A549 (cell line): ENCODE results near the gene CNTN1. TPM values are rescaled to one million over a fixed set of nuclear protein-coding genes. Genes with fewer than 3 reads are reported as not detected.

ENCODE experiments used
- ATAC-seq, 2 experiments: fragments of 200-7000 bp in 1 of 2; fragments of >200 bp in 1 of 2; cut with Nextera tagmentation in 1 of 2; cut with Tn5 transposase in 1 of 2; 3 replicates each; pipeline versions ENCODE4 v1.8.0 to v1.9.1; 2018 to 2020; ENCODE audit warnings: mild to moderate bottlenecking in 1 of 2, moderate library complexity in 1 of 2
- CTCF ChIA-PET: fragments of 300-600 bp; sonication (Branson Sonifier 250); formaldehyde crosslinking; extraction: SDS; loops from one replicate; lab custom pipeline; 2021; ENCODE audit warnings: antibody characterized with exemption, inconsistent platforms; lab: Yijun Ruan, JAX
- POLR2A ChIA-PET: fragments of 350-600 bp; formaldehyde crosslinking; extraction: SDS; loops from one replicate; lab custom pipeline; 2021; ENCODE audit warnings: antibody characterized with exemption, inconsistent platforms; lab: Yijun Ruan, JAX
- DNase-seq, 2 experiments: peaks; one replicate each; pipeline versions ENCODE4 v3.0.0 to v3.0.0-alpha.2; 2011 to 2016; ENCODE audit warnings: low read depth in 1 of 2, low spot score in 1 of 2
- FAIRE-seq: peaks from 2 replicates; lab custom pipeline; 2011; peaks lifted over from hg19 to GRCh38; lab: Jason Lieb, UNC
- H3K27ac ChIP-seq, 2 experiments: fragments of >200 bp; sonication (Bioruptor Twin); formaldehyde crosslinking; 3 replicates each; pipeline ENCODE4 v1.5.1; 2016 to 2017
- H3K4me1 ChIP-seq: fragments of >200 bp; sonication (Bioruptor Twin); formaldehyde crosslinking; 3 replicates; pipeline ENCODE4 v1.6.1; 2016
- H3K4me2 ChIP-seq: fragments of >200 bp; sonication (Bioruptor Twin); formaldehyde crosslinking; 3 replicates; pipeline ENCODE4 v1.6.1; 2016
- H3K4me3 ChIP-seq: fragments of >200 bp; sonication (Bioruptor Twin); formaldehyde crosslinking; 3 replicates; pipeline ENCODE4 v1.5.1; 2016
- H3K9me3 ChIP-seq: fragments of >200 bp; sonication (Bioruptor Twin); formaldehyde crosslinking; 3 replicates; pipeline ENCODE4 v1.6.1; 2016
- ATOH8 ChIP-seq: fragments of 250-450 bp; sonication (Bioruptor Pico); IDR thresholded peaks from 2 replicates; pipeline ENCODE4 v1.5.0; 2020; ENCODE audit warnings: low read depth, mild to moderate bottlenecking, moderate library complexity
- CHD4 ChIP-seq: fragments of 200-600 bp; sonication (generic); IDR thresholded peaks from 2 replicates; pipeline ENCODE4 v1.6.1; 2016; ENCODE audit warnings: antibody characterized with exemption, mild to moderate bottlenecking, borderline replicate concordance
- E2F6 ChIP-seq: IDR thresholded peaks from 2 replicates; pipeline ENCODE4 v1.6.1; 2012; ENCODE audit warnings: low read depth, borderline replicate concordance
- EHF ChIP-seq: fragments of 250-450 bp; sonication (Bioruptor Pico); IDR thresholded peaks from 2 replicates; pipeline ENCODE4 v1.5.0; 2020; ENCODE audit warnings: mild to moderate bottlenecking
- EHMT2 ChIP-seq: fragments of 200-600 bp; sonication (generic); IDR thresholded peaks from 2 replicates; pipeline ENCODE4 v1.6.1; 2016; ENCODE audit warnings: antibody characterized with exemption, low read depth, mild to moderate bottlenecking, moderate library complexity
- FOXS1 ChIP-seq: fragments of 250-450 bp; sonication (Bioruptor Pico); IDR thresholded peaks from 2 replicates; pipeline ENCODE4 v1.5.0; 2020; ENCODE audit warnings: mild to moderate bottlenecking, moderate library complexity
- GATA3 ChIP-seq: IDR thresholded peaks from 2 replicates; pipeline ENCODE4 v1.6.1; 2012; ENCODE audit warnings: borderline replicate concordance
- HDAC2 ChIP-seq: fragments of 200-600 bp; sonication (generic); IDR thresholded peaks from 2 replicates; pipeline ENCODE4 v1.6.1; 2016
- HES2 ChIP-seq: fragments of >200 bp; sonication (Bioruptor Twin); formaldehyde crosslinking; IDR thresholded peaks from 2 replicates; pipeline ENCODE4 v1.6.1; 2016
- HMGXB4 ChIP-seq: fragments of 250-450 bp; sonication (Bioruptor Pico); IDR thresholded peaks from 2 replicates; pipeline ENCODE4 v1.5.0; 2021; ENCODE audit warnings: mild to moderate bottlenecking, moderate library complexity, borderline replicate concordance
- JUNB ChIP-seq: fragments of >200 bp; sonication (Bioruptor Twin); formaldehyde crosslinking; IDR thresholded peaks from 2 replicates; pipeline ENCODE4 v1.6.1; 2016
- MAFK ChIP-seq: fragments of 450-650 bp; IDR thresholded peaks from 2 replicates; pipeline ENCODE4 v1.6.1; 2014; ENCODE audit not compliant: partially characterized antibody
- MAZ ChIP-seq: fragments of 150-350 bp; IDR thresholded peaks from 2 replicates; pipeline ENCODE4 v1.6.1; 2014; ENCODE audit warnings: antibody characterized with exemption, low read depth, low read length, borderline replicate concordance
- NPAS2 ChIP-seq: fragments of 250-450 bp; sonication (Bioruptor Pico); IDR thresholded peaks from 2 replicates; pipeline ENCODE4 v1.8.0; 2022; ENCODE audit warnings: mild to moderate bottlenecking, moderate library complexity, borderline replicate concordance
- NR3C1 ChIP-seq: fragments of >200 bp; sonication (Bioruptor Twin); formaldehyde crosslinking; IDR thresholded peaks from 3 replicates; pipeline ENCODE4 v1.6.1; 2017
- POLR2AphosphoS2 ChIP-seq: conservative IDR thresholded peaks from 2 replicates; pipeline ENCODE4 v1.6.1; 2012; ENCODE audit warnings: low read length, improper control_type of control experiment, inconsistent platforms
- RAD21 ChIP-seq, 2 experiments: fragments of >200 bp in 1 of 2; sonication (Bioruptor Twin) in 1 of 2; formaldehyde crosslinking in 1 of 2; IDR thresholded peaks in 1 of 2; conservative IDR thresholded peaks in 1 of 2; 2 replicates in 1 of 2; 3 replicates in 1 of 2; pipeline ENCODE4 v1.6.1; 2012 to 2018; ENCODE audit warnings: inconsistent platforms in 1 of 2
- SMC3 ChIP-seq: fragments of >200 bp; sonication (Bioruptor Twin); formaldehyde crosslinking; IDR thresholded peaks from 3 replicates; pipeline ENCODE4 v1.6.1; 2018; ENCODE audit warnings: inconsistent platforms
- USF2 ChIP-seq: fragments of 450-650 bp; IDR thresholded peaks from 2 replicates; pipeline ENCODE4 v1.6.1; 2014; ENCODE audit warnings: antibody characterized with exemption
- ZNF302 ChIP-seq: fragments of 250-450 bp; sonication (Bioruptor Pico); IDR thresholded peaks from 2 replicates; pipeline ENCODE4 v1.9.0; 2021; ENCODE audit warnings: inconsistent platforms, mild to moderate bottlenecking, moderate library complexity
- WGBS: methylation state at CpG from one replicate; pipeline ENCODE4 v1.1.6; 2017; ENCODE audit errors: missing lambda C conversion rate; 5-methylcytosine and 5-hydroxymethylcytosine counted together
- polyA plus RNA-seq, 4 experiments: library from polyadenylated mRNA; depleted of rRNA in 3 of 4; stranded (reverse); fragments of >200 nt; fragmentation: RNase III in 1 of 4; extraction: RNeasy Plus Mini Kit Qiagen cat#74134 plus additional on column Dnase treatment in 1 of 4; gene quantifications; 2 replicates in 3 of 4; 3 replicates in 1 of 4; pipeline ENCODE4 v1.2.3, GENCODE V29; 2011 to 2017

CNTN1 gene
- polyA plus RNA-seq, 2 of the 4 experiments (the other 2 are of a cell fraction): 69.7 to 175 TPM

GRCh38 chr12:40802656-40803055 lies 110.4 kb downstream of the CNTN1 start:
- peak overlapping the region; percentile 40 for H3K4me2 ChIP-seq
- FAIRE-seq: no peak
- H3K27ac ChIP-seq: 0 out of 6 replicates have a peak overlapping the region, but pooled peaks of 1 of the 2 experiments have one; percentile 9
- TF ChIP-seq GATA3 (peak; percentile 50; the same call in 1 of the 2 replicates), POLR2AphosphoS2 (no peak)
- H3K9me3 ChIP-seq: no peaks in the 10 kb centered on the region
- WGBS: 35% methylated on average over 1 of the region's 1 CpG
- H3K4me1 ChIP-seq: peaks cover 25% of the 10 kb centered on the region
- peak in 1 of 2 experiments; percentile 34 for DNase-seq
- ChIA-PET POLR2A (no interaction called here), CTCF (no interaction called here)
- no peak for ATAC-seq
- H3K4me3 ChIP-seq: no peak overlapping the region

GRCh38 chr12:40819436-40820108 lies 127.3 kb downstream of the CNTN1 start:
- H3K4me1 ChIP-seq: peaks cover 23% of the 10 kb centered on the region; the same call in 2 of the 3 replicates
- peaks cover 8% of the 10 kb centered on the region; the same call in 2 of the 3 replicates for H3K9me3 ChIP-seq
- TF ChIP-seq SMC3 (no peak), NPAS2 (CRISPR knock-in tag) (no peak), USF2 (no peak), EHF (CRISPR knock-in tag) (no peak), MAZ (no peak)
- 77% methylated on average over 11 of the region's 12 CpGs for WGBS
- peak in 1 of 2 experiments; percentile 27; a peak in 2 of 6 replicates for ATAC-seq
- peak overlapping the region; percentile 26; the same call in 1 of the 3 replicates for H3K4me2 ChIP-seq
- peak in 1 of 2 experiments; percentile 38 for DNase-seq
- peak overlapping the region in 1 of 2 experiments; percentile 24; a peak in 1 of 6 replicates for H3K27ac ChIP-seq
- FAIRE-seq: no peak
- POLR2A ChIA-PET: no interaction called here
- H3K4me3 ChIP-seq: no peak overlapping the region
- CTCF ChIA-PET: interaction anchor here (1.1 kb wide), 1 partner anchor 1204 kb away, joined by 3 read pairs; no protein-coding TSS in a partner anchor

GRCh38 chr12:40820794-40821484 lies 128.7 kb downstream of the CNTN1 start:
- Histone ChIP-seq H3K9me3 (peaks cover 8% of the 10 kb centered on the region; the same call in 2 of the 3 replicates), H3K27ac (no peak overlapping the region), H3K4me2 (0 out of 3 replicates have a peak overlapping the region, but pooled peaks have one; percentile 5), H3K4me3 (no peak overlapping the region), H3K4me1 (peaks cover 34% of the 10 kb centered on the region)
- DNase-seq (no peak), ATAC-seq (no peak), FAIRE-seq (no peak)
- 72% methylated on average over 2 of the region's 2 CpGs for WGBS
- POLR2A ChIA-PET: no interaction called here
- CTCF ChIA-PET: interaction anchor here (0.6 to 1.1 kb wide), 3 partner anchors 12 to 1203 kb away, joined by 3 read pairs; no protein-coding TSS in a partner anchor
- TF ChIP-seq ATOH8 (CRISPR knock-in tag): no peak
- TF ChIP-seq EHMT2: no peak
- no peak for TF ChIP-seq HES2
- no peak for TF ChIP-seq HDAC2
- no peak for TF ChIP-seq JUNB
- TF ChIP-seq NR3C1: no peak
- TF ChIP-seq NPAS2 (CRISPR knock-in tag): no peak
- no peak for TF ChIP-seq USF2
- TF ChIP-seq GATA3: no peak
- no peak for TF ChIP-seq ZNF302 (CRISPR knock-in tag)
- no peak for TF ChIP-seq RAD21 (conservative IDR thresholded peaks at IDR 0.05 in 1 of 2, IDR thresholded peaks at IDR 0.05 in 1 of 2)
- TF ChIP-seq E2F6: no peak
- TF ChIP-seq FOXS1 (CRISPR knock-in tag): no peak
- no peak for TF ChIP-seq HMGXB4 (CRISPR knock-in tag)
- TF ChIP-seq MAFK: no peak
- no peak for TF ChIP-seq CHD4
